Endothelial cell of umbilical vein (primary cell): ENCODE data around the gene OR5T1. TPM values are rescaled to one million over a fixed set of nuclear protein-coding genes. Genes with fewer than 3 reads are reported as not detected.

Source experiments
- Bru-seq: library from RNA; stranded (reverse); fragments of 400-500 nt; gene quantifications from one replicate; lab custom pipeline; 2021; lab: Mats Ljungman, UMichigan
- BruChase-seq, 2 experiments: library from RNA; stranded (reverse); fragments of 400-500 nt; gene quantifications; one replicate each; lab custom pipeline; 2021; lab: Mats Ljungman, UMichigan
- BruUV-seq: library from RNA; stranded (reverse); fragments of 400-500 nt; replicated peaks from 2 replicates; lab custom pipeline; 2021; lab: Mats Ljungman, UMichigan
- CTCF ChIA-PET: fragments of 300-600, 350-600 bp; sonication (Branson Sonifier 250); formaldehyde crosslinking; loops from one replicate; lab custom pipeline; 2021; ENCODE audit warnings: antibody characterized with exemption, inconsistent platforms; lab: Charles Lee
- POLR2A ChIA-PET: fragments of 300-600, 350-600 bp; sonication (Branson Sonifier 250); formaldehyde crosslinking; loops from one replicate; lab custom pipeline; 2021; ENCODE audit warnings: antibody characterized with exemption, inconsistent platforms; lab: Charles Lee
- DNase-seq: peaks from one replicate; pipeline ENCODE4 v3.0.0-alpha.2; 2011; ENCODE audit warnings: low read depth, low spot score
- FAIRE-seq: peaks from 2 replicates; lab custom pipeline; 2011; peaks lifted over from hg19 to GRCh38; lab: Jason Lieb, UNC
- H2AFZ ChIP-seq: 2 replicates; pipeline ENCODE4 v1.6.0; 2012; ENCODE audit warnings: low read depth, low read length, control low read depth, inconsistent platforms
- H3K27ac ChIP-seq: 2 replicates; pipeline ENCODE4 v1.5.1; 2011; ENCODE audit warnings: low read depth, mild to moderate bottlenecking, control low read depth, low read length, moderate library complexity; ENCODE audit not compliant: insufficient read depth
- H3K27me3 ChIP-seq, 2 experiments: 2 replicates each; pipeline versions ENCODE4 v1.6.0 to v1.6.1; 2011; ENCODE audit warnings: low read length in 2 of 2, mixed read lengths in 1 of 2; ENCODE audit not compliant: control insufficient read depth in 2 of 2, insufficient read depth in 2 of 2
- H3K36me3 ChIP-seq, 2 experiments: 2 replicates in 1 of 2; 3 replicates in 1 of 2; pipeline ENCODE4 v1.5.1; 2011; ENCODE audit warnings: low read length in 2 of 2, mild to moderate bottlenecking in 1 of 2, moderate library complexity in 1 of 2; ENCODE audit not compliant: control insufficient read depth in 2 of 2, insufficient read depth in 2 of 2; ENCODE audit errors: extremely low read depth in 1 of 2
- H3K4me1 ChIP-seq: 3 replicates; pipeline ENCODE4 v1.5.1; 2011; ENCODE audit warnings: mild to moderate bottlenecking, low read length; ENCODE audit not compliant: control insufficient read depth, insufficient read depth; ENCODE audit errors: extremely low read depth
- H3K4me2 ChIP-seq: 2 replicates; pipeline ENCODE4 v1.6.1; 2011; ENCODE audit warnings: low read length, control low read depth, mixed read lengths; ENCODE audit not compliant: insufficient read depth
- H3K4me3 ChIP-seq, 3 experiments: fragments of 200-600 bp in 1 of 3; sonication (generic), shearing (Covaris generic) in 1 of 3; replicated peaks in 1 of 3; 2 replicates each; pipeline ENCODE4 v1.5.1; 2011 to 2016; ENCODE audit warnings: control low read depth in 3 of 3, low read length in 3 of 3, mild to moderate bottlenecking in 2 of 3, inconsistent platforms in 1 of 3, low read depth in 1 of 3, moderate library complexity in 1 of 3; ENCODE audit not compliant: insufficient read depth in 1 of 3
- H3K79me2 ChIP-seq: 2 replicates; pipeline ENCODE4 v1.6.0; 2012; ENCODE audit warnings: low read length, inconsistent platforms; ENCODE audit not compliant: control insufficient read depth, insufficient read depth
- H3K9ac ChIP-seq: replicated peaks from 2 replicates; pipeline ENCODE3; 2011; ENCODE audit warnings: low read length, control low read depth; ENCODE audit not compliant: insufficient read depth; ENCODE audit errors: extremely low read depth
- H3K9me1 ChIP-seq: replicated peaks from 3 replicates; pipeline ENCODE4 v1.6.0; 2011; ENCODE audit warnings: mild to moderate bottlenecking, low read length; ENCODE audit not compliant: control insufficient read depth, insufficient read depth; ENCODE audit errors: extremely low read depth
- H3K9me3 ChIP-seq: replicated peaks from 2 replicates; pipeline ENCODE4 v1.5.1; 2012; ENCODE audit warnings: low read length, inconsistent platforms; ENCODE audit not compliant: control insufficient read depth, insufficient read depth
- H4K20me1 ChIP-seq: replicated peaks from 2 replicates; pipeline ENCODE3; 2011; ENCODE audit warnings: mild to moderate bottlenecking, low read length; ENCODE audit not compliant: control insufficient read depth, insufficient read depth; ENCODE audit errors: extremely low read depth
- CTCF ChIP-seq, 2 donors: IDR thresholded peaks; 1 replicate in 1 of 2; 2 replicates in 1 of 2; pipeline ENCODE4 v1.5.1; 2011; ENCODE audit warnings: low read length in 2 of 2, mild to moderate bottlenecking in 2 of 2, moderate library complexity in 2 of 2, control low read depth in 1 of 2, inconsistent platforms in 1 of 2, low read depth in 1 of 2; ENCODE audit not compliant: insufficient read depth in 1 of 2; ENCODE audit errors: extremely low read depth in 1 of 2
- EZH2 ChIP-seq: IDR thresholded peaks from 2 replicates; pipeline ENCODE4 v1.6.1; 2012; ENCODE audit warnings: borderline replicate concordance, low read depth, mild to moderate bottlenecking, moderate library complexity, low read length, inconsistent platforms; ENCODE audit not compliant: severe bottlenecking
- FOS ChIP-seq: IDR thresholded peaks from 2 replicates; pipeline ENCODE4 v1.6.1; 2011; ENCODE audit warnings: mild to moderate bottlenecking, low read length, moderate library complexity, borderline replicate concordance; ENCODE audit not compliant: insufficient read depth
- GATA2 ChIP-seq: IDR thresholded peaks from 2 replicates; pipeline ENCODE4 v1.7.0; 2011; ENCODE audit warnings: low read depth, mild to moderate bottlenecking, moderate library complexity, mixed read lengths, low read length; ENCODE audit not compliant: insufficient read length, insufficient read depth
- JUN ChIP-seq: IDR thresholded peaks from 2 replicates; pipeline ENCODE4 v1.6.1; 2011; ENCODE audit warnings: borderline replicate concordance, low read depth; ENCODE audit not compliant: insufficient read length, insufficient read depth
- MYC ChIP-seq: IDR thresholded peaks from one replicate; pipeline ENCODE4 v1.6.1; 2011; ENCODE audit warnings: mild to moderate bottlenecking, low read depth, low read length
- POLR2A ChIP-seq: IDR thresholded peaks from 2 replicates; pipeline ENCODE4 v1.6.1; 2012; ENCODE audit warnings: low read depth, mild to moderate bottlenecking, control low read depth, low read length
- POLR2AphosphoS5 ChIP-seq: IDR thresholded peaks from 2 replicates; pipeline ENCODE4 v1.6.1; 2012; ENCODE audit warnings: low read depth, mild to moderate bottlenecking, control low read depth, low read length, moderate library complexity; ENCODE audit not compliant: insufficient read depth
- dilution Hi-C: fragments of 300-500 bp; cut with MboI; formaldehyde crosslinking; loops from one replicate; pipeline ENCODE4 v1.15.0; 2019; ENCODE audit warnings: low sequenced_read_pairs; ENCODE audit not compliant: extremely low pct_ligation_motif_present
- intact Hi-C: fragments of 100-400 bp; cut with micrococcal nuclease; formaldehyde crosslinking; loops from one replicate; pipeline ENCODE4 v1.10.0; 2022
- long read RNA-seq: library from polyadenylated mRNA; stranded (forward); transcript quantifications from one replicate; pipeline ENCODE4 v2.0.0, GENCODE V29; 2021
- polyA minus RNA-seq, 3 experiments: library from RNA; depleted of rRNA, polyadenylated mRNA; stranded (reverse); fragments of >200 nt; gene quantifications; 1 replicate in 1 of 3; 2 replicates in 2 of 3; pipeline ENCODE4 v1.2.3, GENCODE V29; 2011
- polyA plus RNA-seq, 4 experiments: library from polyadenylated mRNA; depleted of rRNA in 3 of 4; stranded (reverse) in 3 of 4; unstranded in 1 of 4; fragments of >200 nt; gene quantifications; 2 replicates each; pipeline versions ENCODE4 v1.2.1 to v1.2.3, GENCODE V29; 2011 to 2012; ENCODE audit warnings: missing spikeins in 1 of 4
- total RNA-seq: library from RNA; stranded (reverse); gene quantifications from 2 replicates; pipeline ENCODE4 v1.2.3, GENCODE V29; 2021
- TF ChIP-seq, protein P1 (sequence below): IDR thresholded peaks from 2 replicates; pipeline ENCODE4 v1.6.1; 2011; ENCODE audit not compliant: insufficient read depth, insufficient read length

Gene OR5T1
- total RNA-seq: not detected in 2 replicates
- not detected in 2 replicates for polyA plus RNA-seq
- not detected in 2 replicates for polyA plus RNA-seq (2011; cell fraction: cytosol; rRNA removed)
- not detected in 2 replicates for polyA plus RNA-seq (2011; cell fraction: nucleus; rRNA removed)
- polyA plus RNA-seq (2012): not detected in 2 replicates
- polyA minus RNA-seq: not detected in 2 replicates
- not detected for polyA minus RNA-seq (2011; cell fraction: cytosol; rRNA and poly(A)+ RNA removed)
- polyA minus RNA-seq (2011; cell fraction: nucleus; rRNA and poly(A)+ RNA removed): not detected in 2 replicates
- not detected for Bru-seq, nascent RNA
- not detected for BruChase-seq, experiment 1, labeled RNA remaining after a 6-hour chase
- not detected for BruChase-seq, experiment 2, labeled RNA remaining after a 2-hour chase
- long read RNA-seq: 0 reads

DNA sequence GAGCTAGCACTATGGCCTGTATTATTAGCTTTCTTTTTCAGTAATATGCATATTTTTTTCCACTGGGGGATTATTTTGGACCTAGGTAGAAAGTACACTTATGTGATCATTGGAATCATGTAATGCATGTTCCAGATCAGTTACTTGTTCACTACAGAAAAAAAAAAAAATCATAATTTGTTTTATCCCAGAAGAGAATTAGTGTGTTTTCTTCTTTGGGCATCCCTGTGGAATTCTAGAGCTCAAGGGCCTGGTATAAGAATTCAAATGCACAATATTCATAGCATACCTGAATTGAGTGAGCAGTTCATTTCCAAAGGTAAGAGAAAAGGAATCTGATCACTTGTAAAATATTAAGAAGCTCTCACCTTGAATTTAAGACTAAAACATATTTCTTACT, at the start of gene OR5T1:
OR5T1 (plus strand) TSS at position 301 of the 400 bp plus-strand sequence. CDS start 1,485 bp downstream, outside the sequence.
- no peak within 1 kb of the TSS for H2AFZ ChIP-seq
- dilution Hi-C loops (no loop called here), intact Hi-C loops (no loop called here)
- DNase-seq (no peak), FAIRE-seq (no peak)
- no peaks in the 10 kb centered on the region for H3K36me3 ChIP-seq
- H3K9me3 ChIP-seq: no peaks in the 10 kb centered on the region
- CTCF ChIA-PET: no interaction called here
- H3K4me2 ChIP-seq: no peak within 1 kb of the TSS
- H3K27ac ChIP-seq: no peak within 1 kb of the TSS
- no peak within 1 kb of the TSS for H3K4me3 ChIP-seq
- no peaks in the 10 kb centered on the region for H3K4me1 ChIP-seq
- POLR2A ChIA-PET: no interaction called here
- H3K27me3 ChIP-seq: no peaks in the 10 kb centered on the region
- H3K79me2 ChIP-seq: no peaks in the 10 kb centered on the region
- no peak for TF ChIP-seq POLR2A
- TF ChIP-seq, protein P1, sequence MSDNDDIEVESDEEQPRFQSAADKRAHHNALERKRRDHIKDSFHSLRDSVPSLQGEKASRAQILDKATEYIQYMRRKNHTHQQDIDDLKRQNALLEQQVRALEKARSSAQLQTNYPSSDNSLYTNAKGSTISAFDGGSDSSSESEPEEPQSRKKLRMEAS: no peak
- TF ChIP-seq CTCF (IDR thresholded peaks at IDR 0.05; ENCODE audit: extremely low read depth in 1 of 2, insufficient read depth in 1 of 2, low read depth in 1 of 2, low read length in 2 of 2): no peak
- no peak for TF ChIP-seq JUN
- no peak for TF ChIP-seq GATA2
- TF ChIP-seq EZH2: no peak
- TF ChIP-seq FOS: no peak
- no peak for TF ChIP-seq POLR2AphosphoS5
- no peak for TF ChIP-seq MYC
- no TSS peak for BruUV-seq
- H3K9ac ChIP-seq: no peak within 1 kb of the TSS
- H4K20me1 ChIP-seq: no peaks in the 10 kb centered on the region
- H3K9me1 ChIP-seq: no peaks in the 10 kb centered on the region
